CD4-positive, alpha-beta T cell (primary cell): Measurements from ENCODE around the gene EGF. TPM values are rescaled to one million over a fixed set of nuclear protein-coding genes. Genes with fewer than 3 reads are reported as not detected.

Source experiments
- ATAC-seq: fragments of 200-7000 bp; cut with Tn5 transposase; one replicate; pipeline ENCODE4 v1.10.0; 2022; ENCODE audit warnings: mild to moderate bottlenecking; ENCODE audit not compliant: poor library complexity
- CTCF ChIA-PET: fragments of 350-600 bp; sonication (Branson Sonifier 250); formaldehyde crosslinking; loops from one replicate; lab custom pipeline; 2021; ENCODE audit warnings: antibody characterized with exemption, inconsistent platforms; lab: Charles Lee
- POLR2A ChIA-PET: fragments of 350-600 bp; sonication (Branson Sonifier 250); formaldehyde crosslinking; loops from one replicate; lab custom pipeline; 2021; ENCODE audit warnings: antibody characterized with exemption, inconsistent platforms; lab: Charles Lee
- DNase-seq, 14 experiments: peaks; one replicate each; pipeline ENCODE4 v3.0.0-alpha.2; 2013 to 2020; ENCODE audit warnings: mixed read lengths in 2 of 14
- H3K27ac ChIP-seq, 2 donors: one replicate each; pipeline versions ENCODE4 v1.5.1 to v1.7.0; 2013; ENCODE audit warnings: low read length in 2 of 2, low read depth in 1 of 2, mild to moderate bottlenecking in 1 of 2
- H3K27me3 ChIP-seq, 2 experiments: 1 replicate in 1 of 2; 2 replicates in 1 of 2; pipeline versions ENCODE4 v1.6.1 to v1.7.0; 2013; ENCODE audit warnings: low read length in 2 of 2, control low read depth in 1 of 2, mild to moderate bottlenecking in 1 of 2, moderate library complexity in 1 of 2; ENCODE audit not compliant: insufficient read depth in 2 of 2, control insufficient read depth in 1 of 2
- H3K36me3 ChIP-seq: one replicate; pipeline ENCODE4 v1.6.1; 2013; ENCODE audit warnings: low read length, control low read depth; ENCODE audit not compliant: insufficient read depth
- H3K4me1 ChIP-seq: one replicate; pipeline ENCODE4 v1.6.1; 2013; ENCODE audit warnings: low read length, control low read depth; ENCODE audit not compliant: insufficient read depth
- H3K4me3 ChIP-seq: one replicate; pipeline ENCODE4 v1.5.1; 2013; ENCODE audit warnings: mild to moderate bottlenecking, low read length, moderate library complexity
- H3K9me3 ChIP-seq, 2 experiments: 1 replicate in 1 of 2; 2 replicates in 1 of 2; pipeline versions ENCODE4 v1.6.1 to v1.7.0; 2013; ENCODE audit warnings: low read length in 2 of 2, mild to moderate bottlenecking in 2 of 2, control low read depth in 1 of 2, moderate library complexity in 1 of 2; ENCODE audit not compliant: control insufficient read depth in 1 of 2, insufficient read depth in 1 of 2
- H3K27ac Mint-ChIP-seq: one replicate; pipeline ENCODE4 v1.8.0; 2020; ENCODE audit warnings: mixed read lengths
- H3K27me3 Mint-ChIP-seq: one replicate; pipeline ENCODE4 v1.8.0; 2021; ENCODE audit warnings: mixed read lengths
- H3K36me3 Mint-ChIP-seq: one replicate; pipeline ENCODE4 v1.8.0; 2021; ENCODE audit warnings: low read depth, mixed read lengths
- H3K4me1 Mint-ChIP-seq: one replicate; pipeline ENCODE4 v1.8.0; 2021; ENCODE audit warnings: low read depth, mixed read lengths
- H3K4me3 Mint-ChIP-seq: one replicate; pipeline ENCODE4 v1.8.0; 2020; ENCODE audit warnings: mild to moderate bottlenecking, mixed read lengths
- H3K9me3 Mint-ChIP-seq: one replicate; pipeline ENCODE4 v1.8.0; 2020; ENCODE audit warnings: mixed read lengths
- intact Hi-C, 2 experiments: fragments of 100-400 bp; cut with DNase I in 1 of 2; cut with micrococcal nuclease in 1 of 2; formaldehyde crosslinking; loops; one replicate each; pipeline versions ENCODE4 v1.15.1 to v1.9.0; 2023 to 2025; cut with DNase I, micrococcal nuclease
- total RNA-seq, 174 experiments: library from RNA in 2 of 174; stranded (reverse) in 2 of 174; gene quantifications; one replicate each; pipeline ENCODE4 v1.2.3 and lab custom pipeline; 2021 to 2026
- TF ChIP-seq, protein P1 (sequence below): fragments of 200-600 bp; IDR thresholded peaks from one replicate; pipeline ENCODE4 v1.8.0; 2022; ENCODE audit warnings: antibody characterized with exemption, mild to moderate bottlenecking

EGF gene
- total RNA-seq, 2 experiments from 2014 or later, result not detected

DNA sequence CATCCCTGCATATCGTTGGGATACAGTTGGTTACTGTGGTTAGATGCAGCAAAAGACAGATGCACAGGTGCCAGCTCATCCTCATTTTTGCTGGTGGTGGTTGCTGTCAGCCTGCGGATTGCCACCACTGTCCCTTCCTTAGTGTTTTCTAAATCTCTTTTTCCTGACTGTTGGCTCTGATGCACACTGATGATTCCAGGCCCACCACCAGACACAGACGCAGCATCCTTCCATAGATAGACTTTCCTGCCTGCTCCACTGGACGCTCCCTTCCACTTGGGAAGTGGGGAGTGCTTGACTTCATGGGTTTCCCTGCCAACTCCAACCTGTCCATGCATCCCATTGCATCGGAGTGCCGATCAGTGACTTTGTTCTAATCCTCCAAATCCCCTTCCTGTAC is 101.5 kb downstream of the EGF start:
- no peaks in the 10 kb centered on the region for H3K9me3 Mint-ChIP-seq
- H3K36me3 Mint-ChIP-seq, result no peaks in the 10 kb centered on the region
- Histone ChIP-seq H3K4me3 (no peak overlapping the region), H3K4me1 (no peaks in the 10 kb centered on the region), H3K36me3 (no peaks in the 10 kb centered on the region), H3K27ac (no peak overlapping the region), H3K27me3 (peaks cover 0 to 6% of the 10 kb centered on the region in 2 experiments), H3K9me3 (no peaks in the 10 kb centered on the region)
- POLR2A ChIA-PET, result no interaction called here
- no peak overlapping the region for H3K4me3 Mint-ChIP-seq
- CTCF ChIA-PET, result interaction anchor here (0.7 kb wide), 1 partner anchor 36 kb away, joined by 3 read pairs; no protein-coding TSS in a partner anchor
- no peaks in the 10 kb centered on the region for H3K4me1 Mint-ChIP-seq
- no peaks in the 10 kb centered on the region for H3K27me3 Mint-ChIP-seq
- DNase-seq, result no peak
- H3K27ac Mint-ChIP-seq, result no peak overlapping the region
- TF ChIP-seq, protein P1, sequence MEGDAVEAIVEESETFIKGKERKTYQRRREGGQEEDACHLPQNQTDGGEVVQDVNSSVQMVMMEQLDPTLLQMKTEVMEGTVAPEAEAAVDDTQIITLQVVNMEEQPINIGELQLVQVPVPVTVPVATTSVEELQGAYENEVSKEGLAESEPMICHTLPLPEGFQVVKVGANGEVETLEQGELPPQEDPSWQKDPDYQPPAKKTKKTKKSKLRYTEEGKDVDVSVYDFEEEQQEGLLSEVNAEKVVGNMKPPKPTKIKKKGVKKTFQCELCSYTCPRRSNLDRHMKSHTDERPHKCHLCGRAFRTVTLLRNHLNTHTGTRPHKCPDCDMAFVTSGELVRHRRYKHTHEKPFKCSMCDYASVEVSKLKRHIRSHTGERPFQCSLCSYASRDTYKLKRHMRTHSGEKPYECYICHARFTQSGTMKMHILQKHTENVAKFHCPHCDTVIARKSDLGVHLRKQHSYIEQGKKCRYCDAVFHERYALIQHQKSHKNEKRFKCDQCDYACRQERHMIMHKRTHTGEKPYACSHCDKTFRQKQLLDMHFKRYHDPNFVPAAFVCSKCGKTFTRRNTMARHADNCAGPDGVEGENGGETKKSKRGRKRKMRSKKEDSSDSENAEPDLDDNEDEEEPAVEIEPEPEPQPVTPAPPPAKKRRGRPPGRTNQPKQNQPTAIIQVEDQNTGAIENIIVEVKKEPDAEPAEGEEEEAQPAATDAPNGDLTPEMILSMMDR, result no peak
- intact Hi-C loops, result no loop called here
- no peak for ATAC-seq

DNA sequence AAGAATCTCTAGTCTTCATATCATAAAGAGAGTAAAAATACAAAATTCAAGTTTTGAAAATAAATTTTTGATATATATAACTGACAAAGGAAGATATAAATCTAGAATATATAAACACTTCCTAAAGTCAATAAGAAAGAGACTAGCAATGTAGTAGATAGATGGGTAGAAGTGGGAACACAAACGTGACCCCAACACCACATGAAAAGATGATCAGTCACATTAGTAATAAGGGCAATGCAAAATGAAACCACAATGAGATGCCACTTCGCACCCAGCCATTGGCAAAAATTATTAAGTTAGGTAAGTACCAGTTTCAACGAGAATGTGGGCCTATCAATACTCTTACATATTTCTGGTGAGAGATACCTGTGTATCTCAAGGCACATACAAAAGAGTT is 106.5 kb downstream of the EGF start:
- no peaks in the 10 kb centered on the region for H3K9me3 Mint-ChIP-seq
- ChIA-PET CTCF (no interaction called here), POLR2A (no interaction called here)

DNA sequence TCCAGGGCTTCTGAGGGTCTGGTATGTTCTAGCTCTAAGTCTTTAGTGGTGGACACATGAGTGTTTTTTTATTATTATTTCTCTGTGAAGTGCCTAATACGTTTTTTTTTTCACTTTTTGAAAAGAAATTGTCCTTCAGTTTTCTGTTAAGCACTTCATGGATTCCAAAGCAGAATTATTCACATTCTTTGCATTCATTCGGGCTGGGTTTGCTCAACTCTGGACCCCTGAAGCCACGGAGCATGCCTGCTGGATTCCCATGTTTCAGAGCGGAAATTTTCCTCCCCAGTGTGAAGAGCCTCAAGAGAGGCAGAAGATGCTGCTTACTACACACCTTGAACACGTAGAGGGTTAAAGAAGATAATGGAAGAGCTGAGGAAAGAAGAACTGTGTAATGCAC is 107.5 kb downstream of the EGF start:
- Histone ChIP-seq H3K36me3 (no peaks in the 10 kb centered on the region), H3K4me1 (no peaks in the 10 kb centered on the region), H3K27ac (no peak overlapping the region), H3K27me3 (no peaks in the 10 kb centered on the region), H3K4me3 (no peak overlapping the region), H3K9me3 (no peaks in the 10 kb centered on the region)
- no peaks in the 10 kb centered on the region for H3K36me3 Mint-ChIP-seq
- no peak overlapping the region for H3K4me3 Mint-ChIP-seq
- no peak overlapping the region for H3K27ac Mint-ChIP-seq
- no peak for ATAC-seq
- intact Hi-C loops, result no loop called here
- H3K27me3 Mint-ChIP-seq, result no peaks in the 10 kb centered on the region
- TF ChIP-seq, protein P1, result no peak
- CTCF ChIA-PET, result no interaction called here
- DNase-seq, result no peak
- H3K4me1 Mint-ChIP-seq, result no peaks in the 10 kb centered on the region
- POLR2A ChIA-PET, result interaction anchor here (0.6 kb wide), 1 partner anchor 968 kb away, joined by 3 read pairs; no protein-coding TSS in a partner anchor
- no peaks in the 10 kb centered on the region for H3K9me3 Mint-ChIP-seq

More for the DNA sequence above, 106.5 kb downstream of the EGF start:
- TF ChIP-seq, protein P1, result no peak
- intact Hi-C loops, result no loop called here
- H3K4me1 Mint-ChIP-seq, result no peaks in the 10 kb centered on the region
- Histone ChIP-seq H3K36me3 (no peaks in the 10 kb centered on the region), H3K4me1 (no peaks in the 10 kb centered on the region), H3K27me3 (no peaks in the 10 kb centered on the region), H3K27ac (no peak overlapping the region), H3K4me3 (no peak overlapping the region), H3K9me3 (no peaks in the 10 kb centered on the region)
- H3K27me3 Mint-ChIP-seq, result no peaks in the 10 kb centered on the region
- no peak for DNase-seq
- H3K4me3 Mint-ChIP-seq, result no peak overlapping the region
- no peak for ATAC-seq
- H3K36me3 Mint-ChIP-seq, result no peaks in the 10 kb centered on the region
- no peak overlapping the region for H3K27ac Mint-ChIP-seq
